CD4-positive, alpha-beta T cell (primary cell): ENCODE measurements around the gene TPPP. TPM values are rescaled to one million over a fixed set of nuclear protein-coding genes. Genes with fewer than 3 reads are reported as not detected.

Experiments used
- ATAC-seq: fragments of 200-7000 bp; cut with Tn5 transposase; one replicate; pipeline ENCODE4 v1.10.0; 2022; ENCODE audit warnings: mild to moderate bottlenecking; ENCODE audit not compliant: poor library complexity
- CTCF ChIA-PET: fragments of 350-600 bp; sonication (Branson Sonifier 250); formaldehyde crosslinking; loops from one replicate; lab custom pipeline; 2021; ENCODE audit warnings: antibody characterized with exemption, inconsistent platforms; lab: Charles Lee
- POLR2A ChIA-PET: fragments of 350-600 bp; sonication (Branson Sonifier 250); formaldehyde crosslinking; loops from one replicate; lab custom pipeline; 2021; ENCODE audit warnings: antibody characterized with exemption, inconsistent platforms; lab: Charles Lee
- DNase-seq, 14 experiments: peaks; one replicate each; pipeline ENCODE4 v3.0.0-alpha.2; 2013 to 2020; ENCODE audit warnings: mixed read lengths in 2 of 14
- H3K27ac ChIP-seq, 2 donors: one replicate each; pipeline versions ENCODE4 v1.5.1 to v1.7.0; 2013; ENCODE audit warnings: low read length in 2 of 2, low read depth in 1 of 2, mild to moderate bottlenecking in 1 of 2
- H3K27me3 ChIP-seq, 2 experiments: 1 replicate in 1 of 2; 2 replicates in 1 of 2; pipeline versions ENCODE4 v1.6.1 to v1.7.0; 2013; ENCODE audit warnings: low read length in 2 of 2, control low read depth in 1 of 2, mild to moderate bottlenecking in 1 of 2, moderate library complexity in 1 of 2; ENCODE audit not compliant: insufficient read depth in 2 of 2, control insufficient read depth in 1 of 2
- H3K36me3 ChIP-seq: one replicate; pipeline ENCODE4 v1.6.1; 2013; ENCODE audit warnings: low read length, control low read depth; ENCODE audit not compliant: insufficient read depth
- H3K4me1 ChIP-seq: one replicate; pipeline ENCODE4 v1.6.1; 2013; ENCODE audit warnings: low read length, control low read depth; ENCODE audit not compliant: insufficient read depth
- H3K4me3 ChIP-seq: one replicate; pipeline ENCODE4 v1.5.1; 2013; ENCODE audit warnings: mild to moderate bottlenecking, low read length, moderate library complexity
- H3K9me3 ChIP-seq, 2 experiments: 1 replicate in 1 of 2; 2 replicates in 1 of 2; pipeline versions ENCODE4 v1.6.1 to v1.7.0; 2013; ENCODE audit warnings: low read length in 2 of 2, mild to moderate bottlenecking in 2 of 2, control low read depth in 1 of 2, moderate library complexity in 1 of 2; ENCODE audit not compliant: control insufficient read depth in 1 of 2, insufficient read depth in 1 of 2
- H3K27ac Mint-ChIP-seq: one replicate; pipeline ENCODE4 v1.8.0; 2020; ENCODE audit warnings: mixed read lengths
- H3K27me3 Mint-ChIP-seq: one replicate; pipeline ENCODE4 v1.8.0; 2021; ENCODE audit warnings: mixed read lengths
- H3K36me3 Mint-ChIP-seq: one replicate; pipeline ENCODE4 v1.8.0; 2021; ENCODE audit warnings: low read depth, mixed read lengths
- H3K4me1 Mint-ChIP-seq: one replicate; pipeline ENCODE4 v1.8.0; 2021; ENCODE audit warnings: low read depth, mixed read lengths
- H3K4me3 Mint-ChIP-seq: one replicate; pipeline ENCODE4 v1.8.0; 2020; ENCODE audit warnings: mild to moderate bottlenecking, mixed read lengths
- H3K9me3 Mint-ChIP-seq: one replicate; pipeline ENCODE4 v1.8.0; 2020; ENCODE audit warnings: mixed read lengths
- CTCF ChIP-seq: fragments of 200-600 bp; IDR thresholded peaks from one replicate; pipeline ENCODE4 v1.8.0; 2022; ENCODE audit warnings: antibody characterized with exemption, mild to moderate bottlenecking
- intact Hi-C, 2 experiments: fragments of 100-400 bp; cut with DNase I in 1 of 2; cut with micrococcal nuclease in 1 of 2; formaldehyde crosslinking; loops; one replicate each; pipeline versions ENCODE4 v1.15.1 to v1.9.0; 2023 to 2025; cut with DNase I, micrococcal nuclease
- total RNA-seq, 174 experiments: library from RNA in 2 of 174; stranded (reverse) in 2 of 174; gene quantifications; one replicate each; pipeline ENCODE4 v1.2.3 and lab custom pipeline; 2021 to 2026

Gene TPPP
- total RNA-seq, 2 experiments from 2014 or later, result 8.2 to 8.5 TPM

GRCh38 chr5:654071-654778 is 38.9 kb downstream of the TPPP start:
- DNase-seq, result peak in 1 of 14 experiments; percentile 13
- CTCF ChIA-PET, result interaction anchor here (1.4 kb wide), 1 partner anchor 15 kb away, joined by 3 read pairs; no protein-coding TSS in a partner anchor
- Mint-ChIP-seq H3K27ac (no peak overlapping the region), H3K36me3 (peaks cover 59% of the 10 kb centered on the region), H3K4me3 (no peak overlapping the region), H3K4me1 (no peaks in the 10 kb centered on the region), H3K9me3 (no peaks in the 10 kb centered on the region), H3K27me3 (no peaks in the 10 kb centered on the region)
- Histone ChIP-seq H3K4me1 (no peaks in the 10 kb centered on the region), H3K4me3 (no peak overlapping the region), H3K27me3 (no peaks in the 10 kb centered on the region), H3K9me3 (peaks cover 0 to 8% of the 10 kb centered on the region in 2 experiments), H3K27ac (no peak overlapping the region), H3K36me3 (peaks cover 10% of the 10 kb centered on the region)
- POLR2A ChIA-PET, result no interaction called here
- no peak for TF ChIP-seq CTCF
- no peak for ATAC-seq
- intact Hi-C loops, result no loop called here

GRCh38 chr5:652773-653350 is 40.3 kb downstream of the TPPP start:
- peak in 1 of 14 experiments; percentile 10 for DNase-seq
- TF ChIP-seq CTCF, result no peak

GRCh38 chr5:652023-652515 is 41.1 kb downstream of the TPPP start:
- ChIA-PET POLR2A (no interaction called here), CTCF (no interaction called here)
- intact Hi-C loops, result no loop called here
- Histone ChIP-seq H3K27me3 (no peaks in the 10 kb centered on the region), H3K36me3 (peaks cover 20% of the 10 kb centered on the region), H3K27ac (no peak overlapping the region), H3K4me1 (no peaks in the 10 kb centered on the region), H3K4me3 (no peak overlapping the region), H3K9me3 (peaks cover 0 to 8% of the 10 kb centered on the region in 2 experiments)
- Mint-ChIP-seq H3K4me1 (no peaks in the 10 kb centered on the region), H3K27me3 (no peaks in the 10 kb centered on the region), H3K4me3 (no peak overlapping the region), H3K27ac (no peak overlapping the region), H3K9me3 (no peaks in the 10 kb centered on the region), H3K36me3 (peaks cover 40% of the 10 kb centered on the region)
- no peak for TF ChIP-seq CTCF
- DNase-seq (peak in 1 of 14 experiments; percentile 11), ATAC-seq (no peak)

More at GRCh38 chr5:652773-653350, 40.3 kb downstream of the TPPP start:
- ChIA-PET POLR2A (no interaction called here), CTCF (interaction anchor here (1.4 kb wide), 1 partner anchor 16 kb away, joined by 3 read pairs; no protein-coding TSS in a partner anchor)
- no peaks in the 10 kb centered on the region for H3K9me3 Mint-ChIP-seq
- no peak overlapping the region for H3K4me3 Mint-ChIP-seq
- intact Hi-C loops, result no loop called here
- Histone ChIP-seq H3K4me3 (no peak overlapping the region), H3K27me3 (no peaks in the 10 kb centered on the region), H3K27ac (no peak overlapping the region), H3K9me3 (peaks cover 0 to 8% of the 10 kb centered on the region in 2 experiments), H3K36me3 (peaks cover 12% of the 10 kb centered on the region), H3K4me1 (no peaks in the 10 kb centered on the region)
- H3K27ac Mint-ChIP-seq, result no peak overlapping the region
- no peaks in the 10 kb centered on the region for H3K27me3 Mint-ChIP-seq
- H3K36me3 Mint-ChIP-seq, result peaks cover 48% of the 10 kb centered on the region
- ATAC-seq, result no peak
- no peaks in the 10 kb centered on the region for H3K4me1 Mint-ChIP-seq
